Stimulated activated CD8-positive, alpha-beta memory T cell treated with anti-CD3 and anti-CD28 coated beads, Interleukin-12 subunit alpha, Interleukin-12 subunit beta, amount 100 ng/mL, for 24 hours (primary cell): Measurements from ENCODE around the gene OR14I1.

Source experiments
- DNase-seq: peaks from one replicate; pipeline ENCODE4 v3.0.0-alpha.2; 2020; ENCODE audit errors: extremely low read depth

OR14I1 gene

GRCh38 chr1:248702714-248703113, at the start of gene OR14I1:
Gene OR14I1 (minus strand): TSS chr1:248702766.
- DNase-seq, result no peak

GRCh38 chr1:248751635-248752034, 49.1 kb upstream of the OR14I1 start:
- DNase-seq, result no peak

GRCh38 chr1:248751142-248751541, 48.6 kb upstream of the OR14I1 start:
- DNase-seq, result no peak

GRCh38 chr1:248750496-248750895, 47.9 kb upstream of the OR14I1 start:
- DNase-seq, result no peak

GRCh38 chr1:248748211-248748610, 45.6 kb upstream of the OR14I1 start:
- no peak for DNase-seq

- DNase-seq, result no peak
These were observed 38.3 kb upstream of the OR14I1 start for GRCh38 chr1:248740876-248741275.

- DNase-seq, result no peak
These were observed 37.1 kb upstream of the OR14I1 start for GRCh38 chr1:248739572-248740205.

- no peak for DNase-seq
These were observed 34.9 kb upstream of the OR14I1 start for GRCh38 chr1:248737457-248737856.

- no peak for DNase-seq
These were observed 34.4 kb upstream of the OR14I1 start for GRCh38 chr1:248736977-248737376.

- DNase-seq, result no peak
These were observed 31.0 kb upstream of the OR14I1 start for GRCh38 chr1:248733566-248733965.

GRCh38 chr1:248730507-248731335, 28.2 kb upstream of the OR14I1 start:
- DNase-seq, result no peak

- no peak for DNase-seq
These were observed 11.7 kb upstream of the OR14I1 start for GRCh38 chr1:248714248-248714647.

- no peak for DNase-seq
These were observed 7.8 kb upstream of the OR14I1 start for GRCh38 chr1:248710305-248710900.

- no peak for DNase-seq
These were observed 2.0 kb upstream of the OR14I1 start for GRCh38 chr1:248704606-248705005.

- no peak for DNase-seq
These were observed 1.1 kb upstream of the OR14I1 start for GRCh38 chr1:248703674-248704073.

- no peak for DNase-seq
These were observed 3.5 kb downstream of the OR14I1 start for GRCh38 chr1:248699099-248699498.

GRCh38 chr1:248697907-248698306, 4.7 kb downstream of the OR14I1 start:
- no peak for DNase-seq

- DNase-seq, result no peak
These were observed 5.8 kb downstream of the OR14I1 start for GRCh38 chr1:248696774-248697173.

GRCh38 chr1:248696261-248696660, 6.3 kb downstream of the OR14I1 start:
- DNase-seq, result no peak

- no peak for DNase-seq
These were observed 7.0 kb downstream of the OR14I1 start for GRCh38 chr1:248695451-248696132.

- DNase-seq, result no peak
These were observed 10.9 kb downstream of the OR14I1 start for GRCh38 chr1:248691567-248692155.
